ENCODE data around the gene ADPRM. TPM values are rescaled to one million over a fixed set of nuclear protein-coding genes. Genes with fewer than 3 reads are reported as not detected.
A peak's percentile ranks its signal among the peaks of the same experiment; 100 is the strongest.
"Not testable (repeated sequence)": the region's sequence is repeated elsewhere in the genome, so short reads cannot be mapped to it uniquely, and the experiment has no call there.

ADPRM gene
- polyA plus RNA-seq, 1 experiment, result 10.8 TPM

DNA sequence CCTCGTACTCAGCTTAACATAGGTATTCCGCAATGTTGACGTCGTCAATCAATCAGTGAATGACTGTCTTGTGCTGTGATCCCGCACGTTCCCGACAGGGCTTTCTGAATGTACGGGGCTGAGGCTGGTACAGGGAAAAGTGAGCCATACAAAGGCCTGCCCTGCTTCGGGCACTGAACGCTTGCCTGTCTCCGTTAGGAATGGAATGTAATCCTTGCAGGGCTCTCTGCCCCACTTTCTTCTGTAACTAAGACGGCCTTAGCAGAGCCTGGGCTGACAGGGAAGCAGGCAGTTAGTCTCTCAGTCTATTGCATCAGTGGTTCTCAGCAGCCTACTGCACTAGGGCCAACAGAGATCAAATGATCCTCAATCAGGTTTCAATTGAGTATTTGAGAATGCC is 24.1 kb upstream of the ADPRM start:
- no peak for DNase-seq (ENCODE audit: low read depth)
- TF ChIP-seq, protein P1, sequence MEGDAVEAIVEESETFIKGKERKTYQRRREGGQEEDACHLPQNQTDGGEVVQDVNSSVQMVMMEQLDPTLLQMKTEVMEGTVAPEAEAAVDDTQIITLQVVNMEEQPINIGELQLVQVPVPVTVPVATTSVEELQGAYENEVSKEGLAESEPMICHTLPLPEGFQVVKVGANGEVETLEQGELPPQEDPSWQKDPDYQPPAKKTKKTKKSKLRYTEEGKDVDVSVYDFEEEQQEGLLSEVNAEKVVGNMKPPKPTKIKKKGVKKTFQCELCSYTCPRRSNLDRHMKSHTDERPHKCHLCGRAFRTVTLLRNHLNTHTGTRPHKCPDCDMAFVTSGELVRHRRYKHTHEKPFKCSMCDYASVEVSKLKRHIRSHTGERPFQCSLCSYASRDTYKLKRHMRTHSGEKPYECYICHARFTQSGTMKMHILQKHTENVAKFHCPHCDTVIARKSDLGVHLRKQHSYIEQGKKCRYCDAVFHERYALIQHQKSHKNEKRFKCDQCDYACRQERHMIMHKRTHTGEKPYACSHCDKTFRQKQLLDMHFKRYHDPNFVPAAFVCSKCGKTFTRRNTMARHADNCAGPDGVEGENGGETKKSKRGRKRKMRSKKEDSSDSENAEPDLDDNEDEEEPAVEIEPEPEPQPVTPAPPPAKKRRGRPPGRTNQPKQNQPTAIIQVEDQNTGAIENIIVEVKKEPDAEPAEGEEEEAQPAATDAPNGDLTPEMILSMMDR (IDR thresholded peaks at IDR 0.05; ENCODE audit: insufficient read depth, low read depth, low read length), result no peak
- ChIA-PET CTCF (interaction anchor here (1.0 to 2.8 kb wide), 2 partner anchors 10 to 27 kb away, joined by 4 to 10 read pairs; no protein-coding TSS in a partner anchor), POLR2A (no interaction called here)
- Histone ChIP-seq H3K27me3 (ENCODE audit: control insufficient read depth, insufficient read depth, low read length) (no peaks in the 10 kb centered on the region), H3K36me3 (ENCODE audit: control insufficient read depth, insufficient read depth, low read length) (peaks cover 1% of the 10 kb centered on the region; the same call in 1 of the 2 replicates), H3K4me3 (ENCODE audit: low read depth, low read length) (no peak overlapping the region)

DNA sequence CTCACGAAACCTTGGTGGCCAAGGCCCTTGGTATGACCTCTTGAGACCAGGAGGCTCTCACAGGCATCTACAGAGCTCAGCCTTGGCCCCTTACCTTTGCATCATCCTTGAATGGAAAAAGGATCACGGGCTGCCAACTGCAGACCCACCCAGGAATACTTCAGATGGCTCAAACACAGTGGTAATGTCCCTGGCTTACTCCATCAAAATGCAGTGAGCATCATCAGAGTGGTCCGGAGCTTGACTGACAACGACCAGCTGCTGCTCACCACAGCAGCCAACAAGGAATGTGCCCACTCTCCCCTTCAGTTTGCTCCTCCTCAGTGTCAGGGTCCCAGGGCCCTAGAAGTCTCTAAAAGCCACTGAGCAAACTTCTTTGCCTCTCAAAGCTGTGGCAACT is 22.7 kb upstream of the ADPRM start:
- Histone ChIP-seq H3K4me3 (ENCODE audit: low read depth, low read length) (no peak overlapping the region), H3K36me3 (ENCODE audit: control insufficient read depth, insufficient read depth, low read length) (peaks cover 1% of the 10 kb centered on the region; the same call in 1 of the 2 replicates), H3K27me3 (ENCODE audit: control insufficient read depth, insufficient read depth, low read length) (no peaks in the 10 kb centered on the region)
- ChIA-PET POLR2A (no interaction called here), CTCF (interaction anchor here (1.2 to 2.8 kb wide), 3 partner anchors 9 to 28 kb away, joined by 3 to 10 read pairs (median 8); no protein-coding TSS in a partner anchor)
- DNase-seq (ENCODE audit: low read depth), result no peak
- TF ChIP-seq, protein P1 (IDR thresholded peaks at IDR 0.05; ENCODE audit: insufficient read depth, low read depth, low read length), result no peak

DNA sequence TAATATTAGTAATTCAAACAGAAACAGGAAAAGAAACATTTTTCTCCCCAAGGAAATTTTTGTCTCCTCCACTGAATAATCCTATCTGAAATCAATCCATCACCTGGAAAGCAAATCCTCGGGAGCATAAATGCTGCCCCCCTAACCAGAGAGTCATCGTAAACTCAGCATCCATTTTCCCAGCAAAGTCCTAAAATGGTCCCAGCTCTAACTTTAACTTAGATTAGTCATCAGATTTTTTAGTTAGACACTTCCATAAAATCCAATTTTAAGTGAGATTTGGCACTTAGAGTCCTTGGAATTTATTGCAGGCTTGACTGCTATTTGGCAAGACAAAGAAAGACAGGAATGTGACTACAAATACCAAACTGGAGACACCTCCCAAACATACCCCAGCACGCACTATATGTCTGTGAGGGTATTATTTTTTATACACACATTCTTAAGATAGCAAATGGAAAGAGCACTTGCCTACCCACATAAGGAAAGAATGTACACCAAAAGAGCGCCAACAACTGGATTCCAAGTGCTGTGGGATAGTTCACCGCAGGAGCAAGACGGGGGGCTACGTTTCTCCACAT is 15.4 kb upstream of the ADPRM start:
- DNase-seq (ENCODE audit: low read depth), result peak; percentile 82
- Histone ChIP-seq H3K4me3 (ENCODE audit: low read depth, low read length) (no peak overlapping the region), H3K27me3 (ENCODE audit: control insufficient read depth, insufficient read depth, low read length) (no peaks in the 10 kb centered on the region), H3K36me3 (ENCODE audit: control insufficient read depth, insufficient read depth, low read length) (peaks cover 10% of the 10 kb centered on the region)
- ChIA-PET CTCF (interaction anchor here (0.9 to 5.8 kb wide), 3 partner anchors 18 to 46 kb away, joined by 3 to 68 read pairs (median 3); no protein-coding TSS in a partner anchor), POLR2A (no interaction called here)
- TF ChIP-seq, protein P1 (IDR thresholded peaks at IDR 0.05; ENCODE audit: insufficient read depth, low read depth, low read length), result no peak

DNA sequence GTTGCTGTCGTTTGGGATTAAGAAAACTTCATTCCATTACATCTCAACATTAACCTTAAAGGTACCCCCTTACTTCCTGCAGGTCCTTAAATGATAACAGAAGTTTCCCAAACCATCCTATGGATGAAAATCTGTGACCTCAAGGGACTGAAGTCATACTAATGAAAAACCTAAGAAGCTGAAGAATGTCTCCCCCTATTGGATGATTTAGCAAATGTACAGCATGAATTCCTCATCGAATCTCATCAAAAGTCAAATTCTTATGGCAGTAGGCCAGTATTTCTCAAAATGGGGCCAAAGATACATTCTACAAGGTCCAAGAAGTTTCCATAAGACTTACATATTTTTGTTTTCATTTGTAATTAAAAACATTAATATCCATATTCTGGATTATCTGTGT is 13.5 kb upstream of the ADPRM start:
- ChIA-PET POLR2A (no interaction called here), CTCF (interaction anchor here (0.7 to 5.8 kb wide), 13 partner anchors 9 to 76 kb away, joined by 3 to 68 read pairs (median 4); partner anchors contain the start of genes ADPRM, SCO1 and TMEM220)
- H3K27me3 ChIP-seq (ENCODE audit: control insufficient read depth, insufficient read depth, low read length), result no peaks in the 10 kb centered on the region
- no peak overlapping the region for H3K4me3 ChIP-seq (ENCODE audit: low read depth, low read length)
- H3K36me3 ChIP-seq (ENCODE audit: control insufficient read depth, insufficient read depth, low read length), result peaks cover 9% of the 10 kb centered on the region
- TF ChIP-seq, protein P1 (IDR thresholded peaks at IDR 0.05; ENCODE audit: insufficient read depth, low read depth, low read length), result peak; percentile 47
- no peak for DNase-seq (ENCODE audit: low read depth)

DNA sequence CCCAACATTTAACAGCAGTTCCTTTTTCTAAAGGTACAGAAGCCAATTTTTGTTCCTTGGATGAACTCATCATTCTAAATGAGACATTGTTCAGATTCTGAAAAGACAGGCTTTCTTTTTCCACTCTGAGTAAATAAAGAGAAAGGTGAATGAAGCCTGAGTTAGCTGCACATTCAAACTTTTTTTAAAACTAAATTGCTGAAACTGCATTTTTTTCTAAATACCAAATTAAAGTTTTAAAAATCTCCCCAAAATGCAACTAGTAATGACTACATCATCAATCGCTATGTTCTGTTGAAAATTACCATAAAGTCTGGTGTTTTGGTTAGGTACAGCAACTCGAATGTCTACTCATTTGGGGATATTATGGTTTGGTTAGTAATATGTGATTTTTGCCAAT is 9.9 kb upstream of the ADPRM start:
- H3K36me3 ChIP-seq (ENCODE audit: control insufficient read depth, insufficient read depth, low read length), result peaks cover 8% of the 10 kb centered on the region
- H3K27me3 ChIP-seq (ENCODE audit: control insufficient read depth, insufficient read depth, low read length), result no peaks in the 10 kb centered on the region
- POLR2A ChIA-PET, result no interaction called here
- TF ChIP-seq, protein P1 (IDR thresholded peaks at IDR 0.05; ENCODE audit: insufficient read depth, low read depth, low read length), result no peak
- DNase-seq (ENCODE audit: low read depth), result no peak
- CTCF ChIA-PET, result interaction anchor here (0.6 to 2.2 kb wide), 3 partner anchors 12 to 41 kb away, joined by 3 to 7 read pairs (median 6); no protein-coding TSS in a partner anchor
- no peak overlapping the region for H3K4me3 ChIP-seq (ENCODE audit: low read depth, low read length)

DNA sequence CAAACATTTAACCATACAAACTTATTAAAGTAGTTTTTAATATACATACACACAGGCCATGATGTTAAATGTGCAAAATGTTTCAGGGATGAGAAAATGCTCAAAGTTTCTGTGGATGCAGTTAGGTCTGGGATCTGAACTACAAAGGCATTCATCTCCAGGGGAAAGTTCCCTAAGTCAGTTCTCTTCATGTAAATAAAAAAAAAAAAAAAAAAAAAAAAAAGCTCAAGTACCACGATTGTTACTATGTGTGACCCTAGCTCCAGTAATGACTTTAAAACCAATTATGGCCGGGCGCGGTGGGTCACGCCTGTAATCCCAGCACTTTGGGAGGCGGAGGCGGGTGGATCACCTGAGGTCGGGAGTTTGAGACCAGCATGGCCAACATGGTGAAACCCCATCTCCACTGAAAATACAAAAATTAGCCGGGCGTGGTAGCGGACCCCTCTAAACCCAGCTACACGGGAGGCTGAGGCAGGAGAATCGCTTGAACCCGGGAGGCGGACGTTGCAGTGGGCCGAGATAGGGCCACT is 1.5 kb upstream of the ADPRM start:
- POLR2A ChIA-PET; DNase-seq (ENCODE audit: low read depth); H3K27me3 ChIP-seq (ENCODE audit: control insufficient read depth, insufficient read depth, low read length); H3K36me3 ChIP-seq (ENCODE audit: control insufficient read depth, insufficient read depth, low read length): not testable (repeated sequence)
- peak overlapping the region; percentile 97 for H3K4me3 ChIP-seq (ENCODE audit: low read depth, low read length)
- CTCF ChIA-PET, result interaction anchor here (0.8 to 3.9 kb wide), 5 partner anchors 12 to 149 kb away, joined by 3 to 18 read pairs (median 3); no protein-coding TSS in a partner anchor
